Retinal pigment epithelial cell (primary cell): Measurements from ENCODE around the gene RPL14.

Experiments used
- DNase-seq: peaks from one replicate; pipeline ENCODE4 v3.0.0-alpha.2; 2010; ENCODE audit warnings: low read depth
- H3K4me3 ChIP-seq: 2 replicates; pipeline ENCODE4 v1.5.1; 2011; ENCODE audit warnings: mild to moderate bottlenecking, low read length, control low read depth, moderate library complexity
- TF ChIP-seq, protein P1 (sequence below): conservative IDR thresholded peaks from 2 replicates; pipeline ENCODE4 v1.5.1; 2011; ENCODE audit warnings: low read depth, low read length, control low read depth, inconsistent platforms

The RPL14 gene

DNA sequence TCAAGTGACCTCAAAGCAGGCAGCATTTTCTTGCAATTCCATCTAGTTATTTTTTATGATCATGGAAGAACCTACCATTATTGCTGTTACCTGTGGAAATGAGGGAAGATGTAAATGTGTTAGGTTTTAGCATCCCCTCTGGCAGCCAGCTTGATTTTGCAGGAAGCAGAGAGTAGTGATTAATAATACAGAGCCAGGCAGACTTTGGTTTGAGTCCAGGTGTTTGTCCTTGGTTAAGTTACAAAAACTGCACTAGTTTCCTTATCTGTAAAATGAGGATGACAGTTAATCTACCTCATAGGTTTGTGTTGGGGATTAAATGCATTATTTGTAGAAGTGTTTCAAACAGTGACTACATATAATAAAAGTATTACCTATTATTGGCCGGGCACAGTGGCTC, 60.9 kb downstream of the RPL14 start:
- DNase-seq = no peak
- TF ChIP-seq, protein P1, sequence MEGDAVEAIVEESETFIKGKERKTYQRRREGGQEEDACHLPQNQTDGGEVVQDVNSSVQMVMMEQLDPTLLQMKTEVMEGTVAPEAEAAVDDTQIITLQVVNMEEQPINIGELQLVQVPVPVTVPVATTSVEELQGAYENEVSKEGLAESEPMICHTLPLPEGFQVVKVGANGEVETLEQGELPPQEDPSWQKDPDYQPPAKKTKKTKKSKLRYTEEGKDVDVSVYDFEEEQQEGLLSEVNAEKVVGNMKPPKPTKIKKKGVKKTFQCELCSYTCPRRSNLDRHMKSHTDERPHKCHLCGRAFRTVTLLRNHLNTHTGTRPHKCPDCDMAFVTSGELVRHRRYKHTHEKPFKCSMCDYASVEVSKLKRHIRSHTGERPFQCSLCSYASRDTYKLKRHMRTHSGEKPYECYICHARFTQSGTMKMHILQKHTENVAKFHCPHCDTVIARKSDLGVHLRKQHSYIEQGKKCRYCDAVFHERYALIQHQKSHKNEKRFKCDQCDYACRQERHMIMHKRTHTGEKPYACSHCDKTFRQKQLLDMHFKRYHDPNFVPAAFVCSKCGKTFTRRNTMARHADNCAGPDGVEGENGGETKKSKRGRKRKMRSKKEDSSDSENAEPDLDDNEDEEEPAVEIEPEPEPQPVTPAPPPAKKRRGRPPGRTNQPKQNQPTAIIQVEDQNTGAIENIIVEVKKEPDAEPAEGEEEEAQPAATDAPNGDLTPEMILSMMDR = no peak
- H3K4me3 ChIP-seq = no peak overlapping the region
